A673 (cell line): ENCODE data around the gene MAP1LC3B2.

Experiments used
- EZH2 ChIP-seq: fragments of 200-600 bp; sonication (generic); IDR thresholded peaks from 2 replicates; pipeline ENCODE4 v1.6.1; 2017; ENCODE audit warnings: borderline replicate concordance, low read depth, mild to moderate bottlenecking, mixed read lengths, antibody characterized with exemption, low read length; ENCODE audit not compliant: poor library complexity, severe bottlenecking
- TF ChIP-seq, protein P1 (sequence below): fragments of 300-800, 200-600 bp; sonication (generic); conservative IDR thresholded peaks from 2 replicates; pipeline ENCODE4 v1.5.1; 2017; ENCODE audit warnings: low read depth, mild to moderate bottlenecking, antibody characterized with exemption, low read length, moderate library complexity, mixed read lengths

GRCh38 chr12:116528498-116528897 lies 30.7 kb upstream of the MAP1LC3B2 start:
- TF ChIP-seq, protein P1, sequence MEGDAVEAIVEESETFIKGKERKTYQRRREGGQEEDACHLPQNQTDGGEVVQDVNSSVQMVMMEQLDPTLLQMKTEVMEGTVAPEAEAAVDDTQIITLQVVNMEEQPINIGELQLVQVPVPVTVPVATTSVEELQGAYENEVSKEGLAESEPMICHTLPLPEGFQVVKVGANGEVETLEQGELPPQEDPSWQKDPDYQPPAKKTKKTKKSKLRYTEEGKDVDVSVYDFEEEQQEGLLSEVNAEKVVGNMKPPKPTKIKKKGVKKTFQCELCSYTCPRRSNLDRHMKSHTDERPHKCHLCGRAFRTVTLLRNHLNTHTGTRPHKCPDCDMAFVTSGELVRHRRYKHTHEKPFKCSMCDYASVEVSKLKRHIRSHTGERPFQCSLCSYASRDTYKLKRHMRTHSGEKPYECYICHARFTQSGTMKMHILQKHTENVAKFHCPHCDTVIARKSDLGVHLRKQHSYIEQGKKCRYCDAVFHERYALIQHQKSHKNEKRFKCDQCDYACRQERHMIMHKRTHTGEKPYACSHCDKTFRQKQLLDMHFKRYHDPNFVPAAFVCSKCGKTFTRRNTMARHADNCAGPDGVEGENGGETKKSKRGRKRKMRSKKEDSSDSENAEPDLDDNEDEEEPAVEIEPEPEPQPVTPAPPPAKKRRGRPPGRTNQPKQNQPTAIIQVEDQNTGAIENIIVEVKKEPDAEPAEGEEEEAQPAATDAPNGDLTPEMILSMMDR: no peak
- no peak for TF ChIP-seq EZH2
